ENCODE measurements around the gene ART4. TPM values are rescaled to one million over a fixed set of nuclear protein-coding genes. Genes with fewer than 3 reads are reported as not detected.

Gene ART4
- total and polyA plus RNA-seq, 12 donors: 0.22 to 15.2 (median 4.7) TPM

GRCh38 chr12:14874882-14875281, 31.6 kb upstream of the ART4 start:
- no peak overlapping the region for H3K27ac ChIP-seq
- TF ChIP-seq POLR2A (IDR thresholded peaks at IDR 0.05): no peak
- TF ChIP-seq CTCF (IDR thresholded peaks at IDR 0.05): no peak
- H3K27me3 ChIP-seq: no peaks in the 10 kb centered on the region
- no peaks in the 10 kb centered on the region for H3K4me1 ChIP-seq (replicated peaks in 1 of 2)
- no peak overlapping the region for H3K4me3 ChIP-seq
- WGBS, 4 donors: 74 to 82% (median 78%) methylated on average over 3 of the region's 3 CpGs
- intact Hi-C loops (cut with DNase I): no loop called here
- no peaks in the 10 kb centered on the region for H3K36me3 ChIP-seq (replicated peaks in 1 of 2)
- no peak for DNase-seq
- no peaks in the 10 kb centered on the region for H3K9me3 ChIP-seq (replicated peaks in 1 of 3)

DNA sequence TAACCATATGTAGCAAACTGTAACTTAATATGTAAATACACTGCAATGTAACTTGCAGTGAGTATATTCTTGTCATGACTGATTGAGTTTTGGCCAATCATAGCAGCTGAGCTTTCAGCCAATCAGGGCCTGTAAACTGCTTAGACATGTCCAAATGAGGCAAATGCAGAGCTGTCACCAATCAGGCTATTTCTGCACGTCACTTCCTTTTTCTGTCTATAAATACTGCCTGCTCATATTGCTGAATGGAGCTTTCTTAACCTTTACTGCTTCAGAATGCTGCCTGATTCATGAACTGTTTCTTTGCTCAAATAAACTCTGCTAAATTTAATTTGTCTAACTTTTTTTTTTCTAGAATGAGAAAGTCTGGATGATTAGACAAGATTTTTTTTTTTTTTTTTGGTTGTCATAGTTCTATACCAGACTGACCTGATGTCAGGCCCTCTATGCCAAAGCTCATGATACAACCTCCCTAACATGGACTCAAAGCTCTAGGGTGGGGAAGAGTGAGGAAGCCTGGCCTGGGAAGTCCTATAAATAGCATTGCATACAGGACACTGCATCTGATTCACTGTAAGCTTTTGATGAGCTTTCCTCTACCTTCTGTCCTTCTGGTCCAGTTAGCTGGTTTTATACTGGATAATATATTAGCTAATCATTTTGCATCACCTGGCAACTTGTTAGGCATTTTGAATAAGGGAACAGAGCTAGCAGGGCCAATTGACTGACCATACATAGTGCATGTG, 30.3 kb upstream of the ART4 start:
- no peak for DNase-seq
- H3K27ac ChIP-seq: no peak overlapping the region
- 50 to 81% (median 56%) methylated on average over 1 of the region's 1 CpG for WGBS, 4 donors
- no peaks in the 10 kb centered on the region for H3K36me3 ChIP-seq (replicated peaks in 1 of 2)
- no peaks in the 10 kb centered on the region for H3K9me3 ChIP-seq (replicated peaks in 1 of 3)
- intact Hi-C loops (cut with DNase I): no loop called here
- no peaks in the 10 kb centered on the region for H3K27me3 ChIP-seq
- no peak overlapping the region for H3K4me3 ChIP-seq
- TF ChIP-seq CTCF (IDR thresholded peaks at IDR 0.05): no peak
- TF ChIP-seq POLR2A (IDR thresholded peaks at IDR 0.05): no peak
- H3K4me1 ChIP-seq (replicated peaks in 1 of 2): no peaks in the 10 kb centered on the region

- WGBS, 4 donors: 74 to 82% (median 81%) methylated on average over 1 of the region's 1 CpG
- H3K27ac ChIP-seq: no peak overlapping the region
- no peak for TF ChIP-seq POLR2A (IDR thresholded peaks at IDR 0.05)
- no peak for TF ChIP-seq CTCF (IDR thresholded peaks at IDR 0.05)
- H3K36me3 ChIP-seq (replicated peaks in 1 of 2): no peaks in the 10 kb centered on the region
- no peaks in the 10 kb centered on the region for H3K27me3 ChIP-seq
- no peak for DNase-seq
- no peaks in the 10 kb centered on the region for H3K9me3 ChIP-seq (replicated peaks in 1 of 3)
- no peaks in the 10 kb centered on the region for H3K4me1 ChIP-seq (replicated peaks in 1 of 2)
- no peak overlapping the region for H3K4me3 ChIP-seq
- intact Hi-C loops (cut with DNase I): no loop called here
These were observed 28.6 kb upstream of the ART4 start for GRCh38 chr12:14871886-14872285.

DNA sequence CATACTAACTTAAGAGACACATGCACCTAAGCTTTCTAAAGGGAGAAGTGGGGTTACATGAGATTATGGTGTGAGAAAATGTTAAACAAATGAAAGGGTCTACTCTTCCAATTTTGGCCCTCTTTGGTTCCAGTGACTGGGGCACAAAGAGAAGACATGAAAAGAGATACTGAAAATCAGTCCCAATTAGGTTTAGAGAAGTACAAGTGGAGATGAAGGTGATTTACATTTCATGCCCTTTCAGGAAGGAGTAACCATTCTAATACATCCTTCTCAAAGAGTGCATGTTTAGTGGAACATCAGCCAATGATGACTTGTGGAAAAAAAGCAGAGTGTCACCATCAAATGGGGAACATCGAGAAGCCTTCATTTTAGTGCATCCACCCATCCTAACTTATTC, 27.9 kb upstream of the ART4 start:
- Histone ChIP-seq H3K36me3 (replicated peaks in 1 of 2) (no peaks in the 10 kb centered on the region), H3K27ac (no peak overlapping the region), H3K4me3 (no peak overlapping the region), H3K27me3 (no peaks in the 10 kb centered on the region), H3K9me3 (replicated peaks in 1 of 3) (no peaks in the 10 kb centered on the region), H3K4me1 (replicated peaks in 1 of 2) (no peaks in the 10 kb centered on the region)
- TF ChIP-seq POLR2A (IDR thresholded peaks at IDR 0.05): no peak
- no peak for TF ChIP-seq CTCF (IDR thresholded peaks at IDR 0.05)
- DNase-seq: no peak
- intact Hi-C loops (cut with DNase I): no loop called here
- WGBS, 4 donors: 90 to 100% (median 94%) methylated on average over 1 of the region's 1 CpG
